ENCODE data around the gene MED4.

DNA sequence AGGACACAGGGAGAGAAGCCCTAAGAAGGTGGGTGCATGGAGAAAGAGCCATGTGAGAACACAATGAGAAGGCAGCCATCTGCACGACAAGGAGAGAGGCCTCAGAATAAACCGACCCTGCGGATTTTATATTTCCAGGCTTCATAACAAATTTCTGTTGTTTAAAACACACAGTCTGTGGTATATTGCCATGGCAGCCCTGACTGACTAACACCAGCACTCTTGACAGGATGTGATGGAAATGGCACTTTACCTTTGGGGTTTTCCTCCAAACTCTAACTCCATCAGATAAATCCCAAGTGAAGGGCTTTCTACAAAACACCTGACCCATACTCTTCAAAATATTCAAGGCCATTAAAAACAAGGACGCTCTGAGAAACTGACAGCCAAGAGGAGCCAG lies 13.2 kb upstream of the MED4 start:
- no peak for TF ChIP-seq EZH2 (IDR thresholded peaks at IDR 0.05; ENCODE audit: insufficient read depth, poor library complexity, severe bottlenecking)
- no peak for TF ChIP-seq EZH2phosphoT487 (IDR thresholded peaks at IDR 0.05; ENCODE audit: insufficient read depth, low read depth)

All from GM23248 (cell line).